Aorta (tissue), 5 donors: ENCODE measurements around the gene CDK2. TPM values are rescaled to one million over a fixed set of nuclear protein-coding genes. Genes with fewer than 3 reads are reported as not detected.
A peak's percentile ranks its signal among the peaks of the same experiment; 100 is the strongest.

Source experiments
- ATAC-seq: fragments of 200-7000 bp; cut with Tn5 transposase; one replicate; pipeline ENCODE4 v1.9.1; 2022; ENCODE audit warnings: moderate library complexity; ENCODE audit not compliant: low FRiP score
- DNase-seq, 2 donors: peaks; one replicate each; pipeline ENCODE4 v3.0.0-alpha.2; 2020
- H3K27ac ChIP-seq, 2 donors: one replicate each; pipeline ENCODE4 v1.5.1; 2013; ENCODE audit warnings: low read length in 2 of 2, mild to moderate bottlenecking in 2 of 2, moderate library complexity in 2 of 2, control low read depth in 1 of 2, inconsistent platforms in 1 of 2, low read depth in 1 of 2
- H3K27me3 ChIP-seq, 2 donors: one replicate each; pipeline ENCODE4 v1.6.1; 2013; ENCODE audit warnings: control low read depth in 1 of 2, low read length in 1 of 2, mild to moderate bottlenecking in 1 of 2, moderate library complexity in 1 of 2; ENCODE audit not compliant: insufficient read depth in 2 of 2, control insufficient read depth in 1 of 2
- H3K36me3 ChIP-seq, 2 donors: one replicate each; pipeline ENCODE4 v1.6.1; 2013; ENCODE audit warnings: control low read depth in 1 of 2, low read length in 1 of 2, mild to moderate bottlenecking in 1 of 2; ENCODE audit not compliant: insufficient read depth in 2 of 2, control insufficient read depth in 1 of 2
- H3K4me1 ChIP-seq, 2 donors: one replicate each; pipeline ENCODE4 v1.6.1; 2013; ENCODE audit warnings: low read length in 2 of 2, control low read depth in 1 of 2, mild to moderate bottlenecking in 1 of 2, moderate library complexity in 1 of 2; ENCODE audit not compliant: insufficient read depth in 2 of 2, control insufficient read depth in 1 of 2
- H3K4me3 ChIP-seq, 2 donors: one replicate each; pipeline ENCODE4 v1.5.1; 2013; ENCODE audit warnings: low read length in 2 of 2, control low read depth in 1 of 2, mild to moderate bottlenecking in 1 of 2
- H3K9me3 ChIP-seq: one replicate; pipeline ENCODE4 v1.6.1; 2013; ENCODE audit warnings: mild to moderate bottlenecking, low read length; ENCODE audit not compliant: control insufficient read depth
- WGBS, 2 donors: extraction: QIAGEN DNeasy Blood & Tissue Kit; methylation state at CpG; one replicate each; pipeline ENCODE4 v1.1.7; 2013; 5-methylcytosine and 5-hydroxymethylcytosine counted together
- intact Hi-C, 2 donors: fragments of 100-400 bp; cut with DNase I; formaldehyde crosslinking; loops; one replicate each; pipeline versions ENCODE4 v1.14.2 to v1.15.0; 2022
- polyA plus RNA-seq, 2 donors: library from polyadenylated mRNA; stranded (reverse); fragments of 200-250 nt; gene quantifications; one replicate each; pipeline ENCODE4 v1.2.3, GENCODE V29; 2013
- total RNA-seq, 2 donors: library from RNA; stranded (reverse); fragmentation: NEBNext Ultra II Directional; extraction: Animal tissue kit (Norgen Biotek cat#: 25700); gene quantifications; one replicate each; pipeline ENCODE4 v1.2.1, GENCODE V29; 2021
- donor health status: healthy with polysubstance abuse.
- donor health status: Bipolar disorder and iron deficiency.
- donor health status: DM: no; HTN: no; CAD: no.
- donor health status: DM: no; HTN: no; CAD: no.
- donor health status: DM: yes; HTN: yes; CAD: no.

Gene CDK2
- total and polyA plus RNA-seq, 4 donors: 27.9 to 36.5 (median 32.6) TPM

- peaks cover 0 to 2% of the 10 kb centered on the region in 2 donors for H3K4me1 ChIP-seq
- whole genome bisulfite sequencing, 2 donors: 4 to 6% methylated on average over 46 to 49 of the region's 49 CpGs
- ATAC-seq (peak; percentile 81), DNase-seq (peak; percentile 88 to 90)
- peak within 1 kb of the TSS; percentile 67 to 92 for H3K4me3 ChIP-seq
- H3K27ac ChIP-seq: peak within 1 kb of the TSS; percentile 34 to 98
- H3K9me3 ChIP-seq: no peaks in the 10 kb centered on the region
- intact Hi-C loops: loop anchor here (2.0 to 5.0 kb wide), 3 partner anchors 81 to 101 kb away; partner anchors contain the start of gene DNAJC14 (in 1 of the 2)
- no peaks in the 10 kb centered on the region for H3K27me3 ChIP-seq
- no peaks in the 10 kb centered on the region for H3K36me3 ChIP-seq
Measured at GRCh38 chr12:55927588-55928502, 38.8 kb upstream of the CDK2 start, which contains the start of gene PYM1. TSS of gene PYM1 (minus strand) at chr12:55927894. CDS start at chr12:55927761, 133 bp downstream.

- DNase-seq (peak in 1 of 2 donors; percentile 55), ATAC-seq (no peak)
- no peaks in the 10 kb centered on the region for H3K36me3 ChIP-seq
- no peaks in the 10 kb centered on the region for H3K27me3 ChIP-seq
- intact Hi-C loops: loop anchor here (5.0 kb wide), 2 partner anchors 82 to 102 kb away; partner anchors contain the start of gene DNAJC14 (in 1 of the 2)
- H3K27ac ChIP-seq: no peak overlapping the region
- 69 to 74% methylated on average over 8 of the region's 8 CpGs for WGBS, 2 donors
- peaks cover 2 to 4% of the 10 kb centered on the region in 2 donors for H3K4me1 ChIP-seq
- no peaks in the 10 kb centered on the region for H3K9me3 ChIP-seq
- no peak overlapping the region for H3K4me3 ChIP-seq
Measured at GRCh38 chr12:55929306-55929791, 37.3 kb upstream of the CDK2 start.

GRCh38 chr12:55930771-55931316 is 35.8 kb upstream of the CDK2 start, which contains the start of gene DGKA:
TSS of gene DGKA (plus strand) at chr12:55931162. CDS start at chr12:55936504, 5,342 bp downstream.
- H3K27ac ChIP-seq: peak within 1 kb of the TSS in 1 of 2 donors; percentile 92
- H3K36me3 ChIP-seq: no peaks in the 10 kb centered on the region
- intact Hi-C loops: loop anchor here in 1 of 2 donors (5.0 kb wide), 1 partner anchor 41 kb away; the partner anchor contains the start of gene RAB5B

GRCh38 chr12:55931317-55931779 is 35.3 kb upstream of the CDK2 start:
- Histone ChIP-seq H3K4me3 (peak overlapping the region; percentile 83 to 95), H3K27me3 (no peaks in the 10 kb centered on the region), H3K9me3 (no peaks in the 10 kb centered on the region), H3K36me3 (no peaks in the 10 kb centered on the region), H3K4me1 (peaks cover 2 to 4% of the 10 kb centered on the region in 2 donors), H3K27ac (peak overlapping the region in 1 of 2 donors; percentile 92)
- WGBS, 2 donors: 5 to 6% methylated on average over 10 of the region's 10 CpGs
- ATAC-seq (no peak), DNase-seq (no peak)
- intact Hi-C loops: loop anchor here in 1 of 2 donors (5.0 kb wide), 1 partner anchor 41 kb away; the partner anchor contains the start of gene RAB5B

More at GRCh38 chr12:55930771-55931316, 35.8 kb upstream of the CDK2 start, which contains the start of gene DGKA:
- no peaks in the 10 kb centered on the region for H3K9me3 ChIP-seq
- DNase-seq (peak in 1 of 2 donors; percentile 66), ATAC-seq (no peak)
- H3K4me1 ChIP-seq: peaks cover 2 to 4% of the 10 kb centered on the region in 2 donors
- peak within 1 kb of the TSS; percentile 83 to 95 for H3K4me3 ChIP-seq
- no peaks in the 10 kb centered on the region for H3K27me3 ChIP-seq
- 41 to 48% methylated on average over 3 of the region's 3 CpGs for WGBS, 2 donors

GRCh38 chr12:55931780-55932550 is 34.7 kb upstream of the CDK2 start:
- 1% methylated on average over 59 to 60 of the region's 60 CpGs for WGBS, 2 donors
- Histone ChIP-seq H3K27me3 (no peaks in the 10 kb centered on the region), H3K27ac (peak overlapping the region in 1 of 2 donors; percentile 92), H3K4me1 (peaks cover 2 to 4% of the 10 kb centered on the region in 2 donors), H3K4me3 (peak overlapping the region; percentile 83 to 95), H3K36me3 (no peaks in the 10 kb centered on the region), H3K9me3 (no peaks in the 10 kb centered on the region)
- intact Hi-C loops: loop anchor here in 1 of 2 donors (5.0 kb wide), 1 partner anchor 40 kb away; the partner anchor contains the start of gene RAB5B
- DNase-seq: peak; percentile 76 to 89
- ATAC-seq: peak; percentile 77

- ATAC-seq: no peak
- Histone ChIP-seq H3K36me3 (no peaks in the 10 kb centered on the region), H3K27ac (no peak overlapping the region), H3K4me3 (peak overlapping the region; percentile 83 to 95), H3K4me1 (peaks cover 2 to 4% of the 10 kb centered on the region in 2 donors), H3K27me3 (no peaks in the 10 kb centered on the region), H3K9me3 (no peaks in the 10 kb centered on the region)
- WGBS, 2 donors: 0 to 1% methylated on average over 4 of the region's 4 CpGs
- DNase-seq: no peak
- intact Hi-C loops: loop anchor here in 1 of 2 donors (5.0 kb wide), 1 partner anchor 40 kb away; the partner anchor contains the start of gene RAB5B
Measured at GRCh38 chr12:55932551-55932910, 34.1 kb upstream of the CDK2 start.

- Histone ChIP-seq H3K36me3 (no peaks in the 10 kb centered on the region), H3K9me3 (no peaks in the 10 kb centered on the region), H3K27me3 (no peaks in the 10 kb centered on the region), H3K4me3 (no peak overlapping the region), H3K4me1 (peaks cover 2 to 4% of the 10 kb centered on the region in 2 donors), H3K27ac (no peak overlapping the region)
- 37 to 40% methylated on average over 7 of the region's 7 CpGs for WGBS, 2 donors
- intact Hi-C loops: loop anchor here in 1 of 2 donors (5.0 kb wide), 1 partner anchor 39 kb away; the partner anchor contains the start of gene RAB5B
- ATAC-seq (no peak), DNase-seq (peak in 1 of 2 donors; percentile 65)
Measured at GRCh38 chr12:55933169-55933798, 33.3 kb upstream of the CDK2 start.
